DMS153 treated with DMSO at 0.1 percent for 48 hours (cell line): Measurements from ENCODE around the gene OGFOD3.
"Not testable (repeated sequence)": the region's sequence is repeated elsewhere in the genome, so short reads cannot be mapped to it uniquely, and the experiment has no call there.

Experiments used
- DNase-seq: peaks from one replicate; lab custom pipeline; 2025; ENCODE audit not compliant: unreplicated experiment; lab: John Stamatoyannopoulos, UW

Gene OGFOD3

GRCh38 chr17:82389379-82389778 lies 29.0 kb downstream of the OGFOD3 start:
- DNase-seq = no peak

GRCh38 chr17:82388922-82389283 lies 29.5 kb downstream of the OGFOD3 start:
- no peak for DNase-seq

- DNase-seq = no peak
These were observed 30.0 kb downstream of the OGFOD3 start for GRCh38 chr17:82388223-82388921.

GRCh38 chr17:82387705-82388106 lies 30.7 kb downstream of the OGFOD3 start:
- no peak for DNase-seq

GRCh38 chr17:82386881-82387704 lies 31.3 kb downstream of the OGFOD3 start:
- DNase-seq = no peak

GRCh38 chr17:82386255-82386831 lies 32.0 kb downstream of the OGFOD3 start:
- no peak for DNase-seq

- DNase-seq = no peak
These were observed 32.7 kb downstream of the OGFOD3 start for GRCh38 chr17:82385559-82386254.

- peak; percentile 75 for DNase-seq
These were observed 33.5 kb downstream of the OGFOD3 start for GRCh38 chr17:82384730-82385481.

- no peak for DNase-seq
These were observed 34.2 kb downstream of the OGFOD3 start for GRCh38 chr17:82384051-82384729.

- peak; percentile 31 for DNase-seq
These were observed 35.0 kb downstream of the OGFOD3 start for GRCh38 chr17:82383411-82383810.

- DNase-seq = no peak
These were observed 35.5 kb downstream of the OGFOD3 start for GRCh38 chr17:82382933-82383255.

GRCh38 chr17:82382220-82382932 lies 36.0 kb downstream of the OGFOD3 start:
- not testable (repeated sequence) for DNase-seq

GRCh38 chr17:82381703-82382009 lies 36.7 kb downstream of the OGFOD3 start:
- DNase-seq = not testable (repeated sequence)

GRCh38 chr17:82380860-82381702 lies 37.3 kb downstream of the OGFOD3 start:
- DNase-seq = no peak

GRCh38 chr17:82378741-82379021 lies 39.7 kb downstream of the OGFOD3 start:
- DNase-seq = no peak

GRCh38 chr17:82377924-82378740 lies 40.3 kb downstream of the OGFOD3 start:
- no peak for DNase-seq

- not testable (repeated sequence) for DNase-seq
These were observed 41.1 kb downstream of the OGFOD3 start for GRCh38 chr17:82377294-82377693.

- DNase-seq = no peak
These were observed 42.2 kb downstream of the OGFOD3 start for GRCh38 chr17:82376042-82376730.
